B cell (primary cell): Measurements from ENCODE around the gene NPFFR1.
A peak's percentile ranks its signal among the peaks of the same experiment; 100 is the strongest.

Experiments
- CTCF ChIP-seq: fragments of 200-600 bp; IDR thresholded peaks from one replicate; pipeline ENCODE4 v1.8.0; 2022; ENCODE audit warnings: antibody characterized with exemption, mild to moderate bottlenecking
- EZH2 ChIP-seq: IDR thresholded peaks from 2 replicates; pipeline ENCODE4 v1.6.1; 2012; ENCODE audit warnings: borderline replicate concordance, low read depth, mild to moderate bottlenecking, moderate library complexity, low read length; ENCODE audit not compliant: insufficient read depth, poor library complexity, severe bottlenecking

DNA sequence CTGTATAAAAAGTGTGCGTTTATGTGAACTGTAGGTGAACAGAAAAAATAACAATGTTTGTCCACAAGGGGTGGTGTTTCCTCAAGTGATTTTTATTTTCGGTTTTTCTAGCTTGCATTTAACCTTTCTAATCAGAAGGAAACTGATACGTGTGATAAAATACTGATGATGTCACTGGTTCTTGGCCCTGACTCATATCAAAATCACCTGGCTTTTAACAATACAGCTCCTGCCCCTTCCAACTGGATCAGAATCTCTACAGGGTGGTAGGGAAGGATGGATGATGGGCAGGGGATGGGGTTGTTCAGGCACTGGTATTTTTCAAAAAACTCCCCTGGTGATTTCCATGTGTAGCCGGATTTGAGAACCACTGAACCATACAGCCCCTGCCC is 10.9 kb downstream of the NPFFR1 start:
- TF ChIP-seq CTCF (peak; percentile 71), EZH2 (no peak)
